Measurements from ENCODE around the gene CCDC97.

CCDC97 gene

DNA sequence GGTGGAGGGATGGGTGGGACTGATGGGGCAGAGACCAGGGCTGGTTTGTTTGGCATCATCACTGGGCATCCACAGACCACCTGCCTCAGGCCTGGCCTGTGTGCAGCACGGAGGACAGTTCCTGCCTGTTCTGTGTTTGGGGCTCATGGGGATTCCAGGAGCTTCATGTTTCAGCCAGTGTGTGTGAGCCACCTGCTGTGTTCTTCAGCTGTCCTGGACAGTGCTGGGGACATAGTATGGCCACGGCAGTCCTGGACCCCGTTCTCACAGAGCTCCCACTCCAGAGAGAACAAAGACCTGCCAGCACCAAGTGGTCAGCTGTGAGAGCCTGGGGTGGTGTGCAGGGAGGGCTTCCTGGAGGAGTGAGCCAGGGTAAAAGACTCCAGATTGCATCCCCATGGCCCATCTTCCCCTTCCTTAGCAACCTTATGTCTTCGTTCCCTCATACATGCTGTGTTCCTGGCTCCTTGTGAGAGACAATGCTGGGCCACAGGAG is 2.0 kb upstream of the CCDC97 start:
- peak; percentile 1 for ATAC-seq
- TF ChIP-seq, protein P1, sequence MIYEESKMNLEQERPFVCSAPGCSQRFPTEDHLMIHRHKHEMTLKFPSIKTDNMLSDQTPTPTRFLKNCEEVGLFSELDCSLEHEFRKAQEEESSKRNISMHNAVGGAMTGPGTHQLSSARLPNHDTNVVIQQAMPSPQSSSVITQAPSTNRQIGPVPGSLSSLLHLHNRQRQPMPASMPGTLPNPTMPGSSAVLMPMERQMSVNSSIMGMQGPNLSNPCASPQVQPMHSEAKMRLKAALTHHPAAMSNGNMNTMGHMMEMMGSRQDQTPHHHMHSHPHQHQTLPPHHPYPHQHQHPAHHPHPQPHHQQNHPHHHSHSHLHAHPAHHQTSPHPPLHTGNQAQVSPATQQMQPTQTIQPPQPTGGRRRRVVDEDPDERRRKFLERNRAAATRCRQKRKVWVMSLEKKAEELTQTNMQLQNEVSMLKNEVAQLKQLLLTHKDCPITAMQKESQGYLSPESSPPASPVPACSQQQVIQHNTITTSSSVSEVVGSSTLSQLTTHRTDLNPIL (CRISPR knock-in tag; IDR thresholded peaks at IDR 0.05; ENCODE audit: low read depth) = no peak
- TF ChIP-seq ZFP30 (CRISPR knock-in tag; IDR thresholded peaks at IDR 0.05) (no peak), ESRRG (CRISPR knock-in tag; IDR thresholded peaks at IDR 0.05) (no peak), CSDC2 (CRISPR knock-in tag; IDR thresholded peaks at IDR 0.05) (no peak), ZNF8 (CRISPR knock-in tag; IDR thresholded peaks at IDR 0.05) (no peak)

DNA sequence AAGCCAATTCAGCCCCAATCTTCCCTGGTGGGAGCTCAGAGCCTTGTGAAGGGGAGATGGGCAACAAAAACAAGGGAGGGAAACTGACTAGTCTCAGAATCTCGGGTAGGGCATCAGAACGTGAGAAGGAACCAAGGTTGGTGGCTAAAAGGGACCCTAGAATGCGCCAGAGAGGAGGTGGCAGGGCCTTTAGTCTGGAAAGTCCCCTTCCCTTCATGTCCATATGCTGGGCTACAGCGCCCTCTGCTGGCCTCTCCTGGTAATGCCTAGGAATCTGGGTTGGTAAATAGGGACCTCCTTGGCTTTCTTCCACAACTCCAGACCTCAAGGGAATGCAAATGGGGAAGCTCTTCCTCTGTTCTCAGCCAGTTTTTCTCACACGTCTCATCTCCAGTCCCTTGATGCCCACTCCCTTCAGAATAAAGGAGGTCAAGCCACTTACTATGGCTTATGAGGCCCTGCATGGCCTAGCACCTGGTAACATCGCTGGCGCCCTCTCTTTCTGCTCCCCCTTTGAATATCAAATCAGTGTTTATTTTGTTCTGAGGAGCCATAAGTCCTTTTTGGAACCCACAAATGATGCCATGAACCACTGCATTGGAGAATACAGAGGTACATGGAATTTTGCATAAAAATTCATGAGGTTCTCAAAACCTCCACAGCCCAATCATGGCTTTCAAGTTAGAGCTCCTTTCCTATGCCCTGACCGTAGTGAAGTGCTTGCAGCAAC is 1.4 kb upstream of the CCDC97 start:
- TF ChIP-seq CSDC2 (CRISPR knock-in tag; IDR thresholded peaks at IDR 0.05) (no peak), OSR1 (CRISPR knock-in tag; IDR thresholded peaks at IDR 0.05) (no peak), PPARA (CRISPR knock-in tag; IDR thresholded peaks at IDR 0.05; ENCODE audit: borderline replicate concordance) (no peak), ARNTL (CRISPR knock-in tag; IDR thresholded peaks at IDR 0.05; ENCODE audit: borderline replicate concordance, low read depth) (no peak), RARB (CRISPR knock-in tag; IDR thresholded peaks at IDR 0.05) (no peak), ZNF70 (CRISPR knock-in tag; IDR thresholded peaks at IDR 0.05) (no peak), ZFP3 (CRISPR knock-in tag; IDR thresholded peaks at IDR 0.05) (no peak), GLIS3 (CRISPR knock-in tag; IDR thresholded peaks at IDR 0.05) (no peak), BACH2 (CRISPR knock-in tag; IDR thresholded peaks at IDR 0.05; ENCODE audit: borderline replicate concordance) (no peak), ZNF565 (CRISPR knock-in tag; conservative IDR thresholded peaks at IDR 0.05; ENCODE audit: low read depth) (no peak)
- TF ChIP-seq, protein P1 (CRISPR knock-in tag; IDR thresholded peaks at IDR 0.05; ENCODE audit: low read depth) = no peak
- TF ChIP-seq, protein P2, sequence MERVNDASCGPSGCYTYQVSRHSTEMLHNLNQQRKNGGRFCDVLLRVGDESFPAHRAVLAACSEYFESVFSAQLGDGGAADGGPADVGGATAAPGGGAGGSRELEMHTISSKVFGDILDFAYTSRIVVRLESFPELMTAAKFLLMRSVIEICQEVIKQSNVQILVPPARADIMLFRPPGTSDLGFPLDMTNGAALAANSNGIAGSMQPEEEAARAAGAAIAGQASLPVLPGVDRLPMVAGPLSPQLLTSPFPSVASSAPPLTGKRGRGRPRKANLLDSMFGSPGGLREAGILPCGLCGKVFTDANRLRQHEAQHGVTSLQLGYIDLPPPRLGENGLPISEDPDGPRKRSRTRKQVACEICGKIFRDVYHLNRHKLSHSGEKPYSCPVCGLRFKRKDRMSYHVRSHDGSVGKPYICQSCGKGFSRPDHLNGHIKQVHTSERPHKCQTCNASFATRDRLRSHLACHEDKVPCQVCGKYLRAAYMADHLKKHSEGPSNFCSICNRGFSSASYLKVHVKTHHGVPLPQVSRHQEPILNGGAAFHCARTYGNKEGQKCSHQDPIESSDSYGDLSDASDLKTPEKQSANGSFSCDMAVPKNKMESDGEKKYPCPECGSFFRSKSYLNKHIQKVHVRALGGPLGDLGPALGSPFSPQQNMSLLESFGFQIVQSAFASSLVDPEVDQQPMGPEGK (CRISPR knock-in tag; IDR thresholded peaks at IDR 0.05; ENCODE audit: borderline replicate concordance) = no peak
- TF ChIP-seq, protein P3, sequence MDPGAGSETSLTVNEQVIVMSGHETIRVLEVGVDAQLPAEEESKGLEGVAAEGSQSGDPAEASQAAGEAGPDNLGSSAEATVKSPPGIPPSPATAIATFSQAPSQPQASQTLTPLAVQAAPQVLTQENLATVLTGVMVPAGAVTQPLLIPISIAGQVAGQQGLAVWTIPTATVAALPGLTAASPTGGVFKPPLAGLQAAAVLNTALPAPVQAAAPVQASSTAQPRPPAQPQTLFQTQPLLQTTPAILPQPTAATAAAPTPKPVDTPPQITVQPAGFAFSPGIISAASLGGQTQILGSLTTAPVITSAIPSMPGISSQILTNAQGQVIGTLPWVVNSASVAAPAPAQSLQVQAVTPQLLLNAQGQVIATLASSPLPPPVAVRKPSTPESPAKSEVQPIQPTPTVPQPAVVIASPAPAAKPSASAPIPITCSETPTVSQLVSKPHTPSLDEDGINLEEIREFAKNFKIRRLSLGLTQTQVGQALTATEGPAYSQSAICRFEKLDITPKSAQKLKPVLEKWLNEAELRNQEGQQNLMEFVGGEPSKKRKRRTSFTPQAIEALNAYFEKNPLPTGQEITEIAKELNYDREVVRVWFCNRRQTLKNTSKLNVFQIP (CRISPR knock-in tag; IDR thresholded peaks at IDR 0.05; ENCODE audit: borderline replicate concordance, low read depth) = no peak
- ATAC-seq = peak; percentile 69

DNA sequence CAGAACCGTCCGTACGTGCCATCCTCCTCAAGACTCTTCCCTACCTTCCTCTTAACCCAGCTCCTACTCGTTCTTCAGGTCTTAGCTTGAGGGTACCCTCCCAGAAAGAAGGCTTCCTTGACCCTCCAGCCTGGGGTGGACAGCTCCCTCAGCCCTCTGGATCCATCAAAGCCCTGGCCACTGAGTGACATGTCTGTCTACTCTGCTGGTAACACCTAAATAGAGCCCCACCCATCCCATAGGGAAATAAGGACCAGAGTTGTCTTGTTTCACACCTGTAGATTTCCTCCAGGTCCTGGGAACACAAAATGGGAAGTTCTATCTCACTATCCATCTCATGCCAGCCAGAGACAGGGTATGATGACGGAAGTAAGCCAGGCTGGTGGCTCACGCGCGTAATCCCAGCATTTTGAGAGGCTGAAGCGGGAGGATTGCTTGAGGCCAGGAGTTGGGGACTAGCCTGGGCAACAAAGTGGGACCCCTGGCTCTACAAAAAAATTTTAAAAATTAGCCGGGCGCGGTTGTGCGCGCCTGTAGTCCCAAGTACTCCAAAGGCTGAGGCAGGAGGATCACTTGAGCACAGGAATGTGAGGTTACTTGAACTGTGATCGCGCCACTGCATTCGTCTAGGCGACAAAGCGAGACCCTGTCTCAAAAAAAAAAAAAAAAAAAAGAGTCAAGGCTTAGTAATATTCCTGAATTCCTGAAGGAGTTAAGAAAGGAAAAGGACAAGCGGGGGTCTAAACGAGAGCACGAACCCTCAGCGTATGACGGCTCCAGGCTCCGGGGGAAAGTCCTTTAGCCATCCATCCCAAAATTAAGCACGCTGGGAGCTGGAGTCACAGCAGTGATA is 566 bp upstream of the CCDC97 start:
- peak; percentile 36 for ATAC-seq
- TF ChIP-seq ZNF8 (CRISPR knock-in tag; IDR thresholded peaks at IDR 0.05) (no peak), OSR1 (CRISPR knock-in tag; IDR thresholded peaks at IDR 0.05) (no peak), ISL1 (CRISPR knock-in tag; IDR thresholded peaks at IDR 0.05) (no peak), SNAI2 (CRISPR knock-in tag; IDR thresholded peaks at IDR 0.05) (no peak), ARNTL (CRISPR knock-in tag; IDR thresholded peaks at IDR 0.05; ENCODE audit: borderline replicate concordance, low read depth) (no peak), TOX (CRISPR knock-in tag; IDR thresholded peaks at IDR 0.05; ENCODE audit: borderline replicate concordance) (no peak), ZFP3 (CRISPR knock-in tag; IDR thresholded peaks at IDR 0.05) (no peak), ESRRG (CRISPR knock-in tag; IDR thresholded peaks at IDR 0.05) (no peak), BACH2 (CRISPR knock-in tag; IDR thresholded peaks at IDR 0.05; ENCODE audit: borderline replicate concordance) (no peak)
- TF ChIP-seq, protein P2 (CRISPR knock-in tag; IDR thresholded peaks at IDR 0.05; ENCODE audit: borderline replicate concordance) = no peak

All from SK-N-SH treated with all-trans-retinoic acid at 6 μM for 48 hours (cell line).